Ishikawa (cell line): ENCODE measurements around the gene CDCA5.

Experiments
- CEBPB ChIP-seq: IDR thresholded peaks from 2 replicates; pipeline ENCODE4 v1.6.1; 2012
- CREB1 ChIP-seq: IDR thresholded peaks from 2 replicates; pipeline ENCODE4 v1.6.1; 2012; ENCODE audit warnings: low read depth
- EGR1 ChIP-seq: IDR thresholded peaks from 2 replicates; pipeline ENCODE4 v1.6.1; 2012
- EP300 ChIP-seq: IDR thresholded peaks from 2 replicates; pipeline ENCODE4 v1.6.1; 2012; ENCODE audit warnings: borderline replicate concordance
- FOXM1 ChIP-seq: IDR thresholded peaks from 2 replicates; pipeline ENCODE4 v1.6.1; 2012; ENCODE audit warnings: low read depth, borderline replicate concordance
- MAX ChIP-seq: IDR thresholded peaks from 2 replicates; pipeline ENCODE4 v1.6.1; 2012
- NFIC ChIP-seq: IDR thresholded peaks from 2 replicates; pipeline ENCODE4 v1.6.1; 2012
- RAD21 ChIP-seq: IDR thresholded peaks from 2 replicates; pipeline ENCODE4 v1.6.1; 2012; ENCODE audit warnings: low read depth
- REST ChIP-seq: IDR thresholded peaks from 2 replicates; pipeline ENCODE4 v1.6.1; 2012; ENCODE audit warnings: low read depth, mild to moderate bottlenecking
- TAF1 ChIP-seq: IDR thresholded peaks from 2 replicates; pipeline ENCODE4 v1.6.1; 2012; ENCODE audit warnings: low read depth, mild to moderate bottlenecking
- TCF12 ChIP-seq: IDR thresholded peaks from 2 replicates; pipeline ENCODE4 v1.6.1; 2012; ENCODE audit warnings: low read depth
- TEAD4 ChIP-seq: IDR thresholded peaks from 2 replicates; pipeline ENCODE4 v1.6.1; 2012
- USF1 ChIP-seq: IDR thresholded peaks from 2 replicates; pipeline ENCODE4 v1.6.1; 2012
- YY1 ChIP-seq: IDR thresholded peaks from 2 replicates; pipeline ENCODE4 v1.6.1; 2012; ENCODE audit warnings: low read depth
- ZBTB7A ChIP-seq: IDR thresholded peaks from 2 replicates; pipeline ENCODE4 v1.6.1; 2012; ENCODE audit warnings: low read depth

Gene CDCA5

GRCh38 chr11:65121865-65122696 is 38.2 kb upstream of the CDCA5 start, which contains the start of the genes FAU and MRPL49:
Gene FAU (minus strand): TSS chr11:65122134. CDS start chr11:65121813, 321 bp downstream.
Gene MRPL49 (plus strand): TSS chr11:65122321. CDS start chr11:65122347, 26 bp downstream.
- TF ChIP-seq TCF12 (peak; percentile 51; the same call in 1 of the 2 replicates), USF1 (no peak), ZBTB7A (no peak), EGR1 (peak; percentile 15; the same call in 1 of the 2 replicates), MAX (peak; percentile 66), REST (no peak), YY1 (peak; percentile 93), EP300 (no peak), CREB1 (peak; percentile 95), RAD21 (0 out of 2 replicates have a peak, but pooled peaks have one; percentile 1), FOXM1 (no peak), TAF1 (peak; percentile 98), TEAD4 (peak; percentile 41), NFIC (no peak)

- TF ChIP-seq EP300 (no peak), REST (no peak), RAD21 (no peak), NFIC (no peak), CEBPB (no peak), TEAD4 (no peak), TCF12 (no peak), TAF1 (no peak), YY1 (no peak), CREB1 (no peak), MAX (no peak), EGR1 (no peak), USF1 (no peak), FOXM1 (no peak), ZBTB7A (no peak)
Measured at GRCh38 chr11:65121447-65121864, 37.6 kb upstream of the CDCA5 start.

- TF ChIP-seq EP300 (no peak), EGR1 (no peak), TCF12 (no peak), ZBTB7A (no peak), CEBPB (no peak), RAD21 (no peak), MAX (no peak), NFIC (no peak), CREB1 (no peak), USF1 (no peak), FOXM1 (no peak), TAF1 (no peak), YY1 (no peak), TEAD4 (no peak), REST (no peak)
Measured at GRCh38 chr11:65120831-65121230, 37.0 kb upstream of the CDCA5 start.
